AG10803 (cell line): ENCODE results near the gene ESRP2.

Experiments used
- DNase-seq: peaks from one replicate; pipeline ENCODE4 v3.0.0; 2010; ENCODE audit warnings: low read depth
- H3K4me3 ChIP-seq: 2 replicates; pipeline ENCODE4 v1.5.1; 2011; ENCODE audit warnings: mild to moderate bottlenecking, low read length, control low read depth
- TF ChIP-seq, protein P1 (sequence below): conservative IDR thresholded peaks from 2 replicates; pipeline ENCODE4 v1.5.1; 2011; ENCODE audit warnings: mild to moderate bottlenecking, low read length, control low read depth, inconsistent platforms

ESRP2 gene

DNA sequence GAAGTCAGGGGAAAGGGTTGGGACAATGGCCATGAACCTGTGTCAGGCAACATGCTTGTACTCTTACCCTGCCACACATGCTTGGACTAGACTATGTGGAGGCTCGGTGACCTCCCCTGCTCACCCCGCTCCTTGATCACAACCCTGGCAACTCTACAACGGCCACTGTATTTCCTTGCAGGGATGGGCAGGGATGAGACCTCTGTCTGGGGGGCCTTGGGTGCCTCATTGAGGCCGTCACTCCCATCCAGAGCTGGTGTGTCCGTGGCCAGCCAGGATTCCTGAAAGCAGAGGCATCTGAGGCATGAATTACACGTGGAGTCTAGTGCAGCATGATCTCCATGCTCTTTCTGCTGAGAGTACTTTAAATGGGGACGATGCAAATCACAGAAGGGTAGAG, 10.2 kb upstream of the ESRP2 start:
- DNase-seq = no peak
- TF ChIP-seq, protein P1, sequence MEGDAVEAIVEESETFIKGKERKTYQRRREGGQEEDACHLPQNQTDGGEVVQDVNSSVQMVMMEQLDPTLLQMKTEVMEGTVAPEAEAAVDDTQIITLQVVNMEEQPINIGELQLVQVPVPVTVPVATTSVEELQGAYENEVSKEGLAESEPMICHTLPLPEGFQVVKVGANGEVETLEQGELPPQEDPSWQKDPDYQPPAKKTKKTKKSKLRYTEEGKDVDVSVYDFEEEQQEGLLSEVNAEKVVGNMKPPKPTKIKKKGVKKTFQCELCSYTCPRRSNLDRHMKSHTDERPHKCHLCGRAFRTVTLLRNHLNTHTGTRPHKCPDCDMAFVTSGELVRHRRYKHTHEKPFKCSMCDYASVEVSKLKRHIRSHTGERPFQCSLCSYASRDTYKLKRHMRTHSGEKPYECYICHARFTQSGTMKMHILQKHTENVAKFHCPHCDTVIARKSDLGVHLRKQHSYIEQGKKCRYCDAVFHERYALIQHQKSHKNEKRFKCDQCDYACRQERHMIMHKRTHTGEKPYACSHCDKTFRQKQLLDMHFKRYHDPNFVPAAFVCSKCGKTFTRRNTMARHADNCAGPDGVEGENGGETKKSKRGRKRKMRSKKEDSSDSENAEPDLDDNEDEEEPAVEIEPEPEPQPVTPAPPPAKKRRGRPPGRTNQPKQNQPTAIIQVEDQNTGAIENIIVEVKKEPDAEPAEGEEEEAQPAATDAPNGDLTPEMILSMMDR = no peak
- H3K4me3 ChIP-seq = peak overlapping the region; percentile 98

DNA sequence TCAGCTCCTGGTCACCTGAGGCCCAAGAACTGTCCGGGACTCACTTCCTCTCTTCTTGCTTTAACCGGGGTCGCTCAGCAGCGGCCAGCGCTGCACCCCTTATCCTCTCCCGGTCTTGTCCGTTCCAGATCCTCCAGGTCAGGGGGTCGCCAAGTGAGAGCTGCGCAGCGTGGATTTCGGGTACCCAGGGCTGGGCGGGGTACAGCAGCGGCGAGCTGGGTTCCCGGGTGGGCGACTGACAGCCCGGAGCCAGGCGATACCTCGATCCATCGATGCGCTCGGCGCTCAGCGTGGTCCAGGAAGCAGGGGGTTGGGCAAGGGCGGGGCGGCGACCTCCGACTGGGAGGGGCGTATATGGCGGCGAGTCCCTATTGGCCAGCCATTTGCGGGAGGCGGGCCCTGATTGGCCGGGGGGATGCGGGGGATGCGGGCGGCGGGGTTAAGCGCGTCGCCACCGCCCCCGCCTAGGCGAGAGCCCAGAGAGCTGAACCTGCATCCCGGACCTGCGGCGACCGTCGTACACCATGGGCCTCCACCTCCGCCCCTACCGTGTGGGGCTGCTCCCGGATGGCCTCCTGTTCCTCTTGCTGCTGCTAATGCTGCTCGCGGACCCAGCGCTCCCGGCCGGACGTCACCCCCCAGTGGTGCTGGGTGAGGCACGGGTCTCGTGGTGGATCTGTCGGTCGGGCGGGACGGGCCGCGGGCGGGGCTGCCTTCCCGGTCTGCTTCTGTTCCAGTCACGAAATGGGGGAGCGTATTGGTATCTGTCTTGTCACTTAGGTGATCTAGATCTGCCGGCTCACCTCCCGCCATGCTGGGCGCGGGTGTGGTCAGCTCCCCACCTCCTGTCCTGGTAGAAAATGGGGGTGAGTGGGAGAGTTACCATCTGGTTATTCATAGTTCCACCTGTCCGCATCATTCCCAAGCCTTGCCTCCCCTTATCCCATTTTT, 9.3 kb upstream of the ESRP2 start, which contains the start of gene PLA2G15:
Gene PLA2G15, plus strand, starts transcription at position 471 of the 951 bp plus-strand sequence. Its CDS starts 54 bp downstream, at position 525.
- DNase-seq = peak; percentile 96
- TF ChIP-seq, protein P1 = no peak
- peak within 1 kb of the TSS; percentile 98 for H3K4me3 ChIP-seq

DNA sequence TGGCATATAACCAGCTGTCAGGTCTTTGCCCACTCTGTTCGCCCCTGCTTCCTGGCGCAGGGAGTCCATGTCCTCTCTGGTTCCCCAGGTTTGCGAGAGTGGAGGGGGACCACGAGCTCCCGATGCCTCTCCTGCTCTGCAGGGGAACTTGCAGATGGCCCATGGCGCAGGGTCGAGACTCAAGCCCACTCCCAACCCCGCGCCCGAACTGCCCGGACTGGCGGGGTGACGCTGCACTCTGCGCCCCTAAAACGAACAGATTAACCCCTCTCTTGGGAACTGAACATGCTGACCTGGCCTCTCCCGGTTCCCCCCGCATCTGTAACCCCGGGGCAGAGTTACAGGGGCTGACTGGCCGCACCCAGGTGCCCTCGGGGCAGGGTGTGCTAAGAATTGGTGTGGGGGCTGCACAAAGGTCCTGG, 8.6 kb upstream of the ESRP2 start:
- peak overlapping the region; percentile 98 for H3K4me3 ChIP-seq
- TF ChIP-seq, protein P1 = no peak
- no peak for DNase-seq

DNA sequence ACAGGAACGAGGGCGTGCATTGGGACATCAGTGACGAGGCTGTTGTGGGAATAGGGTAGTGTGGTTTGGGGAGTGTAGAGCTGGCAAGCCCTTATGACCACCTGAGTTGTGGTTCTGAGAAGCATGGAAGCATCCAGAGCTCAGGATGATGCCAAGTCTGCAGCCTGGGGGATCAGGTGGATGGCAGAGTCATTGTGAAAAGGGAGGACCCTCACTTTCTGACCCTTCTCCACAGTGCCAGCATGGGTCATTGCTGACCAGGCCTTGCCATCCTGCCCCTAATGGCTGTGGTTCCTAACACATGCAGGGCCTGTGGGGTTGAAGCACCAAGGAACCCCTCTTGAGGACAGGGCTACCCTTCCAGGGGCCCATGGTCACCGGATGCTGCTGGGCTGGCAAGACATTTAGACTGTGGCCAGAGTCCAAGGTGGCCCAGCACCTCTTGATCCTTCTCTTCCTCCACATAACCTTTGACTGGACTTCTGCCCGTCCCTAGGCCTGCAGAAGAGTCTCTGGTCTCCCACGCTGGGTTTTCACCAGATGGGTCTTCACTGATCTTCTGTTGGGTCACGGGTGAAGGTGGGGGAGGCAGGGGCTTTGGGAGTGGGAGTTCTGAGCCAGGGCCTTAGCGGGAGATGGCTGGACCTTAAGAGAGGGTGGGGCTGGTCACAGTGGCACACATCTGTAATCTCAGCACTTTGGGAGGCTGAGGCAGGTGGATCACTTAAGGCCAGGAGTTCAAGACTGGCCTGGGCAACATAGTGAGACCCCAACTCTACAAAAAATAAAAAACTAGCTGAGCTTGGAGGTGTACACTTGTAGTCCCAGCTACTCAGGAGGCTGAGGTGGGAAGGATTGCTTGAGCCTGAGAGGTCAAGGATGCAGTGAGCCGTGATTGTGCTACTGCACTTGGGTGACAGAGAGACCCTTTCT, 7.3 kb upstream of the ESRP2 start:
- DNase-seq = no peak
- TF ChIP-seq, protein P1 = no peak
- H3K4me3 ChIP-seq = no peak overlapping the region

DNA sequence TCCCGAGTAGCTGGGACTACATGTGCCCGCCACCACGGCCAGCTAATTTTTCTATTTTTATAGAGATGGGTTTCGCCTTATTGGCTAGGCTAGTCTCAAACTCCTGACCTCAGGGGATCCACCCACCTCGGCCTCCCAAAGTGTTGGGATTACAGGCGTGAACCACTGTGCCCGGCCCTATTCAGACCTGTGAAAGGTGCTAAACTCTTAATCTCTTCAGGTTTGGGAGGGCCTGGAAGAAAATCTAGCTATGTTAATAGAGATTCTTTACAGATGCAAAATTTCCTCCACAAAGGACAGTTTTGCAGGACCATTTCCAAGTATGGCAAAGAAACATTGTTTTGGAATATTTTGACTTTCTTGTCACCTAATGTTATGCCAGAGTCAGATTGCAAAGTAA, 6.2 kb upstream of the ESRP2 start:
- no peak for DNase-seq
- TF ChIP-seq, protein P1 = no peak
- H3K4me3 ChIP-seq = no peak overlapping the region

DNA sequence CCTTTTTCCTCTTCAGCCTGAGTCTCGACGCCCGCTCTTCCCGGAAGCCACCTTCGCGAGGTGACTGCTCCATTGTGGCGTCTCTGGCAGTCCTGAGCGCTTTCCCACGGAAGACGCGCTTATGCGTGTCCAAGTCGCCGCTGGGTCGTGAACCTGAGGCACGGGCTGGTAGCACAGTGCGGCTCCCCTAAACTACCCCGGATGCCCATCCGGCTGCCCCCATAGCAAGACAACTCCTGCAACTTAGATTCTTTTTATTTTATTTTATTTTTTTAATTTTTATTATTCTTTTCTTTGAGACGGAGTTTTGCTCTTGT, 2.1 kb upstream of the ESRP2 start:
- H3K4me3 ChIP-seq = peak overlapping the region; percentile 71
- TF ChIP-seq, protein P1 = no peak

More for the DNA sequence above, 2.1 kb upstream of the ESRP2 start:
- DNase-seq = no peak
